DLD1 (cell line): ENCODE results near the gene VPS11.

Experiments used
- in situ Hi-C: cut with HindIII; loops from 2 replicates; pipeline ENCODE4 v1.10.0; 2017; ENCODE audit warnings: low sequenced_read_pairs

The VPS11 gene

GRCh38 chr11:119100994-119101758, 33.6 kb downstream of the VPS11 start:
- in situ Hi-C loops, result loop anchor here (5.0 to 25.0 kb wide), 3 partner anchors 84 to 161 kb away; partner anchors contain the start of genes RPS25 and TRAPPC4

- in situ Hi-C loops, result loop anchor here (5.0 to 25.0 kb wide), 3 partner anchors 85 to 160 kb away; partner anchors contain the start of genes RPS25 and TRAPPC4
Observed at GRCh38 chr11:119101759-119102423, 34.3 kb downstream of the VPS11 start, which contains the start of gene DPAGT1. DPAGT1 (minus strand) TSS chr11:119101853; CDS start chr11:119101655, 198 bp downstream.

GRCh38 chr11:119103161-119103664, 35.6 kb downstream of the VPS11 start:
- in situ Hi-C loops, result loop anchor here (5.0 to 25.0 kb wide), 3 partner anchors 86 to 159 kb away; partner anchors contain the start of genes RPS25 and TRAPPC4

GRCh38 chr11:119103793-119104192, 36.2 kb downstream of the VPS11 start:
- in situ Hi-C loops, result loop anchor here (5.0 to 25.0 kb wide), 3 partner anchors 86 to 159 kb away; partner anchors contain the start of genes RPS25 and TRAPPC4

GRCh38 chr11:119106564-119107537, 39.2 kb downstream of the VPS11 start, which contains the start of gene C2CD2L:
C2CD2L (plus strand) TSS chr11:119107344; CDS start chr11:119107742, 398 bp downstream.
- in situ Hi-C loops, result loop anchor here (10.0 to 25.0 kb wide), 2 partner anchors 155 to 162 kb away; no protein-coding TSS in a partner anchor

GRCh38 chr11:119107538-119108145, 40.0 kb downstream of the VPS11 start:
- in situ Hi-C loops, result loop anchor here (10.0 to 25.0 kb wide), 2 partner anchors 155 to 163 kb away; no protein-coding TSS in a partner anchor

GRCh38 chr11:119108146-119108856, 40.7 kb downstream of the VPS11 start:
- in situ Hi-C loops, result loop anchor here (10.0 to 25.0 kb wide), 2 partner anchors 154 to 164 kb away; no protein-coding TSS in a partner anchor

GRCh38 chr11:119108857-119109221, 41.2 kb downstream of the VPS11 start:
- in situ Hi-C loops, result loop anchor here (10.0 to 25.0 kb wide), 2 partner anchors 153 to 164 kb away; no protein-coding TSS in a partner anchor

- in situ Hi-C loops, result loop anchor here (10.0 to 25.0 kb wide), 2 partner anchors 152 to 165 kb away; no protein-coding TSS in a partner anchor
Observed at GRCh38 chr11:119109843-119110242, 42.2 kb downstream of the VPS11 start.

GRCh38 chr11:119110439-119110838, 42.8 kb downstream of the VPS11 start:
- in situ Hi-C loops, result loop anchor here (25.0 kb wide), 1 partner anchor 152 kb away; no protein-coding TSS in a partner anchor

GRCh38 chr11:119111361-119111925, 43.8 kb downstream of the VPS11 start:
- in situ Hi-C loops, result loop anchor here (25.0 kb wide), 1 partner anchor 151 kb away; no protein-coding TSS in a partner anchor

GRCh38 chr11:119112314-119113020, 44.8 kb downstream of the VPS11 start:
- in situ Hi-C loops, result loop anchor here (25.0 kb wide), 1 partner anchor 150 kb away; no protein-coding TSS in a partner anchor

- in situ Hi-C loops, result loop anchor here (25.0 kb wide), 1 partner anchor 149 kb away; no protein-coding TSS in a partner anchor
Observed at GRCh38 chr11:119113716-119114115, 46.1 kb downstream of the VPS11 start.

GRCh38 chr11:119114351-119114750, 46.7 kb downstream of the VPS11 start:
- in situ Hi-C loops, result loop anchor here (25.0 kb wide), 1 partner anchor 148 kb away; no protein-coding TSS in a partner anchor

GRCh38 chr11:119115484-119116234, 48.0 kb downstream of the VPS11 start:
- in situ Hi-C loops, result loop anchor here (25.0 kb wide), 1 partner anchor 147 kb away; no protein-coding TSS in a partner anchor

- in situ Hi-C loops, result loop anchor here (25.0 kb wide), 1 partner anchor 146 kb away; no protein-coding TSS in a partner anchor
Observed at GRCh38 chr11:119116235-119116594, 48.6 kb downstream of the VPS11 start.
